GM12878 (cell line): Measurements from ENCODE around the gene TGDS. TPM values are rescaled to one million over a fixed set of nuclear protein-coding genes. Genes with fewer than 3 reads are reported as not detected.

Source experiments
- ATAC-seq: fragments of 200-7000 bp; cut with Tn5 transposase; 3 replicates; pipeline ENCODE4 v1.9.1; 2020; ENCODE audit warnings: mild to moderate bottlenecking, moderate library complexity
- BruUV-seq: library from RNA; stranded (reverse); fragments of 400-500 nt; replicated peaks from 2 replicates; lab custom pipeline; 2021; lab: Mats Ljungman, UMichigan
- CTCF ChIA-PET: fragments of 300-600 bp; sonication (Branson Sonifier 250); formaldehyde crosslinking; extraction: SDS; loops from one replicate; lab custom pipeline; 2021; ENCODE audit warnings: inconsistent platforms; lab: Yijun Ruan, JAX
- POLR2A ChIA-PET: fragments of 350-600 bp; formaldehyde crosslinking; extraction: SDS; loops from one replicate; lab custom pipeline; 2021; ENCODE audit warnings: inconsistent platforms; lab: Charles Lee
- RAD21 ChIA-PET: fragments of 300-600 bp; sonication (Branson Sonifier 250); formaldehyde crosslinking; loops from one replicate; lab custom pipeline; 2023; ENCODE audit warnings: antibody characterized with exemption; ENCODE audit not compliant: unreplicated experiment; lab: Charles Lee
- SMC1A ChIA-PET: fragments of 300-600 bp; sonication (Branson Sonifier 250); formaldehyde crosslinking; loops from one replicate; lab custom pipeline; 2023; ENCODE audit not compliant: unreplicated experiment, uncharacterized antibody; lab: Charles Lee
- DNase-seq: peaks from one replicate; pipeline ENCODE4 v3.0.0-alpha.2; 2011; ENCODE audit warnings: low read depth, low spot score
- FAIRE-seq: peaks from 3 replicates; lab custom pipeline; 2011; peaks lifted over from hg19 to GRCh38; lab: Jason Lieb, UNC
- H2AFZ ChIP-seq: 2 replicates; pipeline ENCODE4 v1.6.0; 2011; ENCODE audit warnings: low read depth, low read length, control low read depth; ENCODE audit not compliant: control insufficient read depth
- H3K27ac ChIP-seq: 2 replicates; pipeline ENCODE4 v1.5.1; 2011; ENCODE audit warnings: control low read depth; ENCODE audit not compliant: control insufficient read depth, insufficient read depth
- H3K27me3 ChIP-seq, 2 experiments: replicated peaks in 1 of 2; 2 replicates each; pipeline versions ENCODE4 v1.6.0 to v1.6.1; 2011; ENCODE audit warnings: low read length in 1 of 2; ENCODE audit not compliant: control insufficient read depth in 2 of 2, insufficient read depth in 2 of 2
- H3K36me3 ChIP-seq, 2 experiments: 2 replicates each; pipeline ENCODE4 v1.5.1; 2011; ENCODE audit warnings: low read length in 1 of 2; ENCODE audit not compliant: control insufficient read depth in 2 of 2, insufficient read depth in 2 of 2
- H3K4me1 ChIP-seq: 2 replicates; pipeline ENCODE4 v1.6.1; 2011; ENCODE audit warnings: mild to moderate bottlenecking, low read length, moderate library complexity, mixed read lengths; ENCODE audit not compliant: control insufficient read depth, insufficient read depth
- H3K4me2 ChIP-seq: 2 replicates; pipeline ENCODE4 v1.6.0; 2011; ENCODE audit warnings: control low read depth; ENCODE audit not compliant: control insufficient read depth, insufficient read depth
- H3K4me3 ChIP-seq: fragments of 200-600 bp; sonication (generic); 2 replicates; pipeline ENCODE4 v1.5.1; 2016
- H3K79me2 ChIP-seq: 2 replicates; pipeline ENCODE4 v1.6.0; 2011; ENCODE audit warnings: low read length; ENCODE audit not compliant: control insufficient read depth, insufficient read depth
- H3K9ac ChIP-seq: 2 replicates; pipeline ENCODE4 v1.8.0; 2011; ENCODE audit warnings: low read length, control low read depth, mixed read lengths; ENCODE audit not compliant: control insufficient read depth, insufficient read depth
- H3K9me3 ChIP-seq: replicated peaks from 3 replicates; pipeline ENCODE4 v1.5.1; 2011; ENCODE audit warnings: mild to moderate bottlenecking, low read length; ENCODE audit not compliant: control insufficient read depth, insufficient read depth
- H4K20me1 ChIP-seq: 2 replicates; pipeline ENCODE4 v1.6.0; 2011; ENCODE audit not compliant: control insufficient read depth, insufficient read depth
- FOXM1 ChIP-seq: IDR thresholded peaks from 2 replicates; pipeline ENCODE4 v1.6.1; 2012; ENCODE audit warnings: low read depth, mild to moderate bottlenecking, inconsistent platforms, low read length, moderate library complexity
- NFYB ChIP-seq: IDR thresholded peaks from 2 replicates; pipeline ENCODE4 v1.6.1; 2011; ENCODE audit warnings: low read depth, mild to moderate bottlenecking, low read length, improper control_type of control experiment, moderate library complexity; ENCODE audit not compliant: insufficient read depth
- WGBS: methylation state at CpG from one replicate; pipeline ENCODE4 v1.1.6; 2016; ENCODE audit warnings: low lambda C conversion rate; ENCODE audit not compliant: insufficient replicate concordance, insufficient coverage; ENCODE audit errors: missing lambda C conversion rate; 5-methylcytosine and 5-hydroxymethylcytosine counted together
- in situ Hi-C: fragments of 300-500 bp; cut with MboI; formaldehyde crosslinking; loops from 9 replicates; pipeline ENCODE4 v1.14.3; 2018; ENCODE audit warnings: mixed read lengths
- intact Hi-C: fragments of 100-400 bp; cut with micrococcal nuclease; formaldehyde crosslinking; loops from one replicate; pipeline ENCODE4 v1.14.2; 2022; ENCODE audit not compliant: unreplicated experiment
- polyA plus RNA-seq, 11 experiments: library from polyadenylated mRNA; depleted of rRNA in 4 of 11; unstranded in 6 of 11; stranded (reverse) in 5 of 11; fragments of >200 nt; fragmentation: Nextera tagmentation in 4 of 11; fragmentation: Illumina TruSeq in 1 of 11; extraction: Ambion mirVana in 4 of 11; extraction: Trizol in 1 of 11; gene quantifications; 1 replicate in 1 of 11; 2 replicates in 10 of 11; pipeline versions ENCODE4 v1.2.1 to v1.2.3, GENCODE V29; 2011 to 2016; ENCODE audit warnings: inconsistent platforms in 2 of 11, missing spikeins in 2 of 11, low read depth in 1 of 11
- total RNA-seq, 4 experiments: library from RNA; depleted of rRNA in 3 of 4; stranded (reverse); fragments of >200 nt in 3 of 4; fragmentation: Illumina TruSeq in 1 of 4; extraction: Trizol in 1 of 4; gene quantifications; 2 replicates each; pipeline versions ENCODE4 v1.2.1 to v1.2.3, GENCODE V29; 2013 to 2021
- TF ChIP-seq, protein P1 (sequence below): IDR thresholded peaks from 2 replicates; pipeline ENCODE4 v1.6.1; 2012; ENCODE audit warnings: mild to moderate bottlenecking, low read depth, low read length

TGDS gene
- total and polyA plus RNA-seq, 10 of the 15 experiments (the other 5 are each of a cell fraction or from before 2014, with no cell fraction given): 13.1 to 44.3 (median 23.8) TPM

DNA sequence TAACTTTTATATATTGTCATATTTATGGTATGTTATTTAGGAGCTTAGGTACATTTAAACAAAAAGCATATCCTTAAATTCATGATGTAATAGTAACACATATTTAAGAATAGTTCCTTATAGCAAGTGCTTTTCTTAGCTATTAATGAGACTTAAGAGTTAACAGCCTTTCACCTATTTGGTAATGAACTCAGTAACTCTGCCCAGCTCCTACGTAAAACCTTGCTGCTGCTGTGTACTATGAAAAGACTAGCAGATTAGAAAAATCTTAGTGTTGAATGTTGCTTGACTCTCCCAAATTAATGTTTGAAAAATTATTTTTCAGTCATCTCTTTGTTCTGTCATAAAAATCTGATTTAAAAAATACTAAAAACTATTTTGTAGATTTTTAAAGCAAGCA is 12.6 kb upstream of the TGDS start:
- intact Hi-C loops: no loop called here
- SMC1A ChIA-PET: interaction anchor here (1.7 to 2.3 kb wide), 2 partner anchors 9 to 172 kb away, joined by 3 to 14 read pairs; no protein-coding TSS in a partner anchor
- TF ChIP-seq FOXM1 (no peak), NFYB (no peak)
- TF ChIP-seq, protein P1, sequence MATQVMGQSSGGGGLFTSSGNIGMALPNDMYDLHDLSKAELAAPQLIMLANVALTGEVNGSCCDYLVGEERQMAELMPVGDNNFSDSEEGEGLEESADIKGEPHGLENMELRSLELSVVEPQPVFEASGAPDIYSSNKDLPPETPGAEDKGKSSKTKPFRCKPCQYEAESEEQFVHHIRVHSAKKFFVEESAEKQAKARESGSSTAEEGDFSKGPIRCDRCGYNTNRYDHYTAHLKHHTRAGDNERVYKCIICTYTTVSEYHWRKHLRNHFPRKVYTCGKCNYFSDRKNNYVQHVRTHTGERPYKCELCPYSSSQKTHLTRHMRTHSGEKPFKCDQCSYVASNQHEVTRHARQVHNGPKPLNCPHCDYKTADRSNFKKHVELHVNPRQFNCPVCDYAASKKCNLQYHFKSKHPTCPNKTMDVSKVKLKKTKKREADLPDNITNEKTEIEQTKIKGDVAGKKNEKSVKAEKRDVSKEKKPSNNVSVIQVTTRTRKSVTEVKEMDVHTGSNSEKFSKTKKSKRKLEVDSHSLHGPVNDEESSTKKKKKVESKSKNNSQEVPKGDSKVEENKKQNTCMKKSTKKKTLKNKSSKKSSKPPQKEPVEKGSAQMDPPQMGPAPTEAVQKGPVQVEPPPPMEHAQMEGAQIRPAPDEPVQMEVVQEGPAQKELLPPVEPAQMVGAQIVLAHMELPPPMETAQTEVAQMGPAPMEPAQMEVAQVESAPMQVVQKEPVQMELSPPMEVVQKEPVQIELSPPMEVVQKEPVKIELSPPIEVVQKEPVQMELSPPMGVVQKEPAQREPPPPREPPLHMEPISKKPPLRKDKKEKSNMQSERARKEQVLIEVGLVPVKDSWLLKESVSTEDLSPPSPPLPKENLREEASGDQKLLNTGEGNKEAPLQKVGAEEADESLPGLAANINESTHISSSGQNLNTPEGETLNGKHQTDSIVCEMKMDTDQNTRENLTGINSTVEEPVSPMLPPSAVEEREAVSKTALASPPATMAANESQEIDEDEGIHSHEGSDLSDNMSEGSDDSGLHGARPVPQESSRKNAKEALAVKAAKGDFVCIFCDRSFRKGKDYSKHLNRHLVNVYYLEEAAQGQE: no peak
- in situ Hi-C loops: no loop called here
- ATAC-seq (no peak), DNase-seq (no peak), FAIRE-seq (no peak)
- Histone ChIP-seq H3K4me2 (no peak overlapping the region; the same call in 1 of the 2 replicates), H3K9ac (no peak overlapping the region), H3K4me1 (no peaks in the 10 kb centered on the region), H3K27ac (no peak overlapping the region), H3K9me3 (no peaks in the 10 kb centered on the region), H2AFZ (no peak overlapping the region), H3K4me3 (no peak overlapping the region), H3K36me3 (peaks cover 0 to 13% of the 10 kb centered on the region in 2 experiments; a peak in 2 of 4 replicates), H3K79me2 (no peaks in the 10 kb centered on the region; the same call in 1 of the 2 replicates), H4K20me1 (no peaks in the 10 kb centered on the region), H3K27me3 (no peaks in the 10 kb centered on the region)
- BruUV-seq: no TSS peak
- POLR2A ChIA-PET: interaction anchor here (0.9 to 1.6 kb wide), 2 partner anchors 12 to 59 kb away, joined by 4 to 6 read pairs; partner anchors contain the start of gene TGDS
- CTCF ChIA-PET: interaction anchor here (1.0 to 2.8 kb wide), 4 partner anchors 9 to 173 kb away, joined by 3 to 22 read pairs (median 7); no protein-coding TSS in a partner anchor
- RAD21 ChIA-PET: interaction anchor here (1.5 to 2.3 kb wide), 3 partner anchors 9 to 173 kb away, joined by 5 to 11 read pairs (median 7); no protein-coding TSS in a partner anchor
- 95% methylated on average over 1 of the region's 1 CpG for WGBS
